ENCODE measurements around the gene LMTK2.

DNA sequence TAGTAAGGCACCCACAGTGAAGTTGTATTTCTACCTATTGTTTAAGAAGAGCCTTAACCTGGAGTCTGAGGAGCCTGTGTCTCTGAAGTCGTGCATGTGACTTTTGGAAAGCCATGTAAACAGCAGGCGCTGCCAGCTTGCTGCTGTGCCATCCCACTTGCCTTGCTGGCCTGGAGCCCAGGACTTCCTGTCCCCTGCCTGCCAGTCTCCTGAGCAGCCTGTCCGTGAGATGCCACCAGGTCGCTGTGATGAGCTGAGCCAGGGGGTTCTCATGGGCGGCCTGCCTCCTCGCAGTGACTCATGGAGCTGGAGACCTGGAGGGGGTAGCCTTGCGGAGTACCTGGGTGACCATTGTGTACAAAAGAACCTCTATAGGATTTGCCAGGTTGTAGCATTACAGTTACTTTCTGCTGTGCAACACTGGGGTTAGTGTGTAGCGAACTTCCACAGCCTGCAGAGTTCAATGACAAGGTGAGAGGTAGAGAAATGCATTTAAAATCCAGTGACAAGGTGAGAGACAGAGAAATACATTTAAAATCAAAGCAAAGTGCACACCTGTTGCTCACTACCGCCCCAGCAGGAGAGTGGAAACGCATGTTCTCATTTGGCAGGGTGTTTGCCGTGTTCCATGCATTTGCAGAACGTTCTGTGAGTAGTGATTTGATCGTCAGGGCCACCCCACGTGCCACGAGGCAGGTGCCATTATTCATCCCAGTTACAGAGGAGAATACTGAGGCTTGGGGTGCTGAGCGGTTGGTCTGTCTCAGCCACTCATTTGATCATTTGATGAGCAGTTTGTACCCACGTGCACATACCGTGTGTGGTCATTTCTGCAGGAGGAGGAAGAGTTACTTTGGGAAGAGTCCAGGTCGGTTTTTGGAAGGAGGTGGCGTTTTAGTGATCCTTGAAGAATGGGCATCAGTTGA lies 67.9 kb downstream of the LMTK2 start:
- TF ChIP-seq, protein P1, sequence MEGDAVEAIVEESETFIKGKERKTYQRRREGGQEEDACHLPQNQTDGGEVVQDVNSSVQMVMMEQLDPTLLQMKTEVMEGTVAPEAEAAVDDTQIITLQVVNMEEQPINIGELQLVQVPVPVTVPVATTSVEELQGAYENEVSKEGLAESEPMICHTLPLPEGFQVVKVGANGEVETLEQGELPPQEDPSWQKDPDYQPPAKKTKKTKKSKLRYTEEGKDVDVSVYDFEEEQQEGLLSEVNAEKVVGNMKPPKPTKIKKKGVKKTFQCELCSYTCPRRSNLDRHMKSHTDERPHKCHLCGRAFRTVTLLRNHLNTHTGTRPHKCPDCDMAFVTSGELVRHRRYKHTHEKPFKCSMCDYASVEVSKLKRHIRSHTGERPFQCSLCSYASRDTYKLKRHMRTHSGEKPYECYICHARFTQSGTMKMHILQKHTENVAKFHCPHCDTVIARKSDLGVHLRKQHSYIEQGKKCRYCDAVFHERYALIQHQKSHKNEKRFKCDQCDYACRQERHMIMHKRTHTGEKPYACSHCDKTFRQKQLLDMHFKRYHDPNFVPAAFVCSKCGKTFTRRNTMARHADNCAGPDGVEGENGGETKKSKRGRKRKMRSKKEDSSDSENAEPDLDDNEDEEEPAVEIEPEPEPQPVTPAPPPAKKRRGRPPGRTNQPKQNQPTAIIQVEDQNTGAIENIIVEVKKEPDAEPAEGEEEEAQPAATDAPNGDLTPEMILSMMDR (IDR thresholded peaks at IDR 0.05; ENCODE audit: borderline replicate concordance, extremely low read depth, low read length, poor library complexity, severe bottlenecking), result no peak
- no peak for TF ChIP-seq EZH2 (IDR thresholded peaks at IDR 0.05; ENCODE audit: borderline replicate concordance, low read depth, low read length, severe bottlenecking)
